SK-N-SH treated with all-trans-retinoic acid at 6 μM for 48 hours (cell line): ENCODE results near the gene WHRN.

ENCODE experiments used
- ATAC-seq: fragments of 200-7000 bp; cut with Tn5 transposase; 3 replicates; pipeline ENCODE4 v1.9.1; 2020; ENCODE audit warnings: mild to moderate bottlenecking, moderate library complexity
- BACH2 ChIP-seq: fragments of 250-450 bp; sonication (Bioruptor Pico); IDR thresholded peaks from 2 replicates; pipeline ENCODE4 v1.9.0; 2021; ENCODE audit warnings: mild to moderate bottlenecking, borderline replicate concordance
- CSDC2 ChIP-seq: fragments of 250-450 bp; sonication (Bioruptor Pico); IDR thresholded peaks from 2 replicates; pipeline ENCODE4 v1.5.0; 2020; ENCODE audit warnings: mild to moderate bottlenecking, moderate library complexity
- ESRRG ChIP-seq: fragments of 250-450 bp; sonication (Bioruptor Pico); IDR thresholded peaks from 2 replicates; pipeline ENCODE4 v1.6.1; 2021; ENCODE audit warnings: mild to moderate bottlenecking
- GLIS3 ChIP-seq: fragments of 250-450 bp; sonication (Bioruptor Pico); IDR thresholded peaks from 2 replicates; pipeline ENCODE4 v1.5.0; 2020; ENCODE audit warnings: mild to moderate bottlenecking, moderate library complexity
- ISL1 ChIP-seq: fragments of 250-450 bp; sonication (Bioruptor Pico); IDR thresholded peaks from 2 replicates; pipeline ENCODE4 v2.1.2; 2022; ENCODE audit warnings: mild to moderate bottlenecking, moderate library complexity
- OSR1 ChIP-seq: fragments of 250-450 bp; sonication (Bioruptor Pico); IDR thresholded peaks from 2 replicates; pipeline ENCODE4 v1.8.0; 2022; ENCODE audit warnings: moderate library complexity, mild to moderate bottlenecking, inconsistent platforms
- PPARA ChIP-seq: fragments of 250-450 bp; sonication (Bioruptor Pico); IDR thresholded peaks from 2 replicates; pipeline ENCODE4 v1.5.0; 2020; ENCODE audit warnings: mild to moderate bottlenecking, borderline replicate concordance
- RARB ChIP-seq: fragments of 250-450 bp; sonication (Bioruptor Pico); IDR thresholded peaks from 2 replicates; pipeline ENCODE4 v1.8.0; 2021; ENCODE audit warnings: mild to moderate bottlenecking, moderate library complexity
- TCF4 ChIP-seq: fragments of 250-450 bp; sonication (Bioruptor Pico); IDR thresholded peaks from 2 replicates; pipeline ENCODE4 v1.8.0; 2021; ENCODE audit warnings: mild to moderate bottlenecking, moderate library complexity, borderline replicate concordance
- TOX ChIP-seq: fragments of 250-450 bp; sonication (Bioruptor Pico); IDR thresholded peaks from 2 replicates; pipeline ENCODE4 v1.8.0; 2021; ENCODE audit warnings: mild to moderate bottlenecking, moderate library complexity, borderline replicate concordance
- ZC3H10 ChIP-seq: fragments of 250-450 bp; sonication (Bioruptor Pico); IDR thresholded peaks from 2 replicates; pipeline ENCODE4 v1.5.1; 2021; ENCODE audit warnings: mild to moderate bottlenecking, moderate library complexity
- ZFP3 ChIP-seq: fragments of 250-450 bp; sonication (Bioruptor Pico); IDR thresholded peaks from 2 replicates; pipeline ENCODE4 v1.5.0; 2020; ENCODE audit warnings: mild to moderate bottlenecking, moderate library complexity
- ZFP30 ChIP-seq: fragments of 450-650 bp; formaldehyde crosslinking; IDR thresholded peaks from 2 replicates; pipeline ENCODE4 v1.5.0; 2022; ENCODE audit warnings: mild to moderate bottlenecking, moderate library complexity
- ZNF565 ChIP-seq: fragments of 450-650 bp; formaldehyde crosslinking; conservative IDR thresholded peaks from 2 replicates; pipeline ENCODE4 v1.5.0; 2020; ENCODE audit warnings: low read depth, mild to moderate bottlenecking, moderate library complexity
- ZNF70 ChIP-seq: fragments of 450-650 bp; formaldehyde crosslinking; IDR thresholded peaks from 2 replicates; pipeline ENCODE4 v1.5.0; 2020; ENCODE audit warnings: mild to moderate bottlenecking, moderate library complexity
- ZNF8 ChIP-seq: fragments of 450-650 bp; formaldehyde crosslinking; IDR thresholded peaks from 2 replicates; pipeline ENCODE4 v1.5.0; 2020; ENCODE audit warnings: mild to moderate bottlenecking, moderate library complexity
- TF ChIP-seq, protein P1 (sequence below): fragments of 250-450 bp; sonication (Bioruptor Pico); IDR thresholded peaks from 2 replicates; pipeline ENCODE4 v1.8.0; 2021; ENCODE audit warnings: low read depth, mild to moderate bottlenecking, moderate library complexity, borderline replicate concordance
- TF ChIP-seq, protein P2 (sequence below): fragments of 250-450 bp; sonication (Bioruptor Pico); IDR thresholded peaks from 2 replicates; pipeline ENCODE4 v1.8.0; 2020; ENCODE audit warnings: mild to moderate bottlenecking, moderate library complexity, borderline replicate concordance
- TF ChIP-seq, protein P3 (sequence below): fragments of 250-450 bp; sonication (Bioruptor Pico); IDR thresholded peaks from 2 replicates; pipeline ENCODE4 v1.5.1; 2020; ENCODE audit warnings: low read depth, mild to moderate bottlenecking, moderate library complexity
- TF ChIP-seq, protein P4 (sequence below): fragments of 250-450 bp; sonication (Bioruptor Pico); IDR thresholded peaks from 2 replicates; pipeline ENCODE4 v1.5.0; 2020; ENCODE audit warnings: mild to moderate bottlenecking, moderate library complexity

The WHRN gene

DNA sequence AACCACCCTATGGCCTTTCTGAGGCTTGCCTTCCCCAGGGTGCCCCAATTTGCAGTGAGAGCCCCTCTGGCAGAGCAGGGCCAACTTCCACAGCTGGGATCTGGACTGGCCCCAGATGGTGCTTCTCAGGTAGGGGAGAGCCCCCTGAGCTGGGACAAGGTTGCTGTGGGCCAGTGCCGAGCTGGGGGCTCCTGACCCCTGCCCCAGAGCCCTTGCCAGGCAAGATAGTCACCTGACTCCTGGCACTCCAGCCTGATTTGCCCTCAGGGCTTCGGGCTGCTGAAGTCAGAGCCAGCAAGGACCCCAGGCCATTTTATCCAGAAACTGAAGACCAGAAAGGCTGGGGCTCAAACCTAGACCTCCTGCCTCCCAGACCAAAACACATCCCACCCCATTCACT is 84.1 kb downstream of the WHRN start:
- TF ChIP-seq BACH2 (CRISPR knock-in tag), result no peak
- TF ChIP-seq, protein P1, sequence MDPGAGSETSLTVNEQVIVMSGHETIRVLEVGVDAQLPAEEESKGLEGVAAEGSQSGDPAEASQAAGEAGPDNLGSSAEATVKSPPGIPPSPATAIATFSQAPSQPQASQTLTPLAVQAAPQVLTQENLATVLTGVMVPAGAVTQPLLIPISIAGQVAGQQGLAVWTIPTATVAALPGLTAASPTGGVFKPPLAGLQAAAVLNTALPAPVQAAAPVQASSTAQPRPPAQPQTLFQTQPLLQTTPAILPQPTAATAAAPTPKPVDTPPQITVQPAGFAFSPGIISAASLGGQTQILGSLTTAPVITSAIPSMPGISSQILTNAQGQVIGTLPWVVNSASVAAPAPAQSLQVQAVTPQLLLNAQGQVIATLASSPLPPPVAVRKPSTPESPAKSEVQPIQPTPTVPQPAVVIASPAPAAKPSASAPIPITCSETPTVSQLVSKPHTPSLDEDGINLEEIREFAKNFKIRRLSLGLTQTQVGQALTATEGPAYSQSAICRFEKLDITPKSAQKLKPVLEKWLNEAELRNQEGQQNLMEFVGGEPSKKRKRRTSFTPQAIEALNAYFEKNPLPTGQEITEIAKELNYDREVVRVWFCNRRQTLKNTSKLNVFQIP (CRISPR knock-in tag), result no peak
- TF ChIP-seq, protein P2, sequence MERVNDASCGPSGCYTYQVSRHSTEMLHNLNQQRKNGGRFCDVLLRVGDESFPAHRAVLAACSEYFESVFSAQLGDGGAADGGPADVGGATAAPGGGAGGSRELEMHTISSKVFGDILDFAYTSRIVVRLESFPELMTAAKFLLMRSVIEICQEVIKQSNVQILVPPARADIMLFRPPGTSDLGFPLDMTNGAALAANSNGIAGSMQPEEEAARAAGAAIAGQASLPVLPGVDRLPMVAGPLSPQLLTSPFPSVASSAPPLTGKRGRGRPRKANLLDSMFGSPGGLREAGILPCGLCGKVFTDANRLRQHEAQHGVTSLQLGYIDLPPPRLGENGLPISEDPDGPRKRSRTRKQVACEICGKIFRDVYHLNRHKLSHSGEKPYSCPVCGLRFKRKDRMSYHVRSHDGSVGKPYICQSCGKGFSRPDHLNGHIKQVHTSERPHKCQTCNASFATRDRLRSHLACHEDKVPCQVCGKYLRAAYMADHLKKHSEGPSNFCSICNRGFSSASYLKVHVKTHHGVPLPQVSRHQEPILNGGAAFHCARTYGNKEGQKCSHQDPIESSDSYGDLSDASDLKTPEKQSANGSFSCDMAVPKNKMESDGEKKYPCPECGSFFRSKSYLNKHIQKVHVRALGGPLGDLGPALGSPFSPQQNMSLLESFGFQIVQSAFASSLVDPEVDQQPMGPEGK (CRISPR knock-in tag), result no peak
- no peak for TF ChIP-seq CSDC2 (CRISPR knock-in tag)
- TF ChIP-seq ZC3H10, result no peak
- TF ChIP-seq, protein P3, sequence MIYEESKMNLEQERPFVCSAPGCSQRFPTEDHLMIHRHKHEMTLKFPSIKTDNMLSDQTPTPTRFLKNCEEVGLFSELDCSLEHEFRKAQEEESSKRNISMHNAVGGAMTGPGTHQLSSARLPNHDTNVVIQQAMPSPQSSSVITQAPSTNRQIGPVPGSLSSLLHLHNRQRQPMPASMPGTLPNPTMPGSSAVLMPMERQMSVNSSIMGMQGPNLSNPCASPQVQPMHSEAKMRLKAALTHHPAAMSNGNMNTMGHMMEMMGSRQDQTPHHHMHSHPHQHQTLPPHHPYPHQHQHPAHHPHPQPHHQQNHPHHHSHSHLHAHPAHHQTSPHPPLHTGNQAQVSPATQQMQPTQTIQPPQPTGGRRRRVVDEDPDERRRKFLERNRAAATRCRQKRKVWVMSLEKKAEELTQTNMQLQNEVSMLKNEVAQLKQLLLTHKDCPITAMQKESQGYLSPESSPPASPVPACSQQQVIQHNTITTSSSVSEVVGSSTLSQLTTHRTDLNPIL (CRISPR knock-in tag), result no peak
- TF ChIP-seq ZFP3 (CRISPR knock-in tag), result no peak
- ATAC-seq, result no peak

DNA sequence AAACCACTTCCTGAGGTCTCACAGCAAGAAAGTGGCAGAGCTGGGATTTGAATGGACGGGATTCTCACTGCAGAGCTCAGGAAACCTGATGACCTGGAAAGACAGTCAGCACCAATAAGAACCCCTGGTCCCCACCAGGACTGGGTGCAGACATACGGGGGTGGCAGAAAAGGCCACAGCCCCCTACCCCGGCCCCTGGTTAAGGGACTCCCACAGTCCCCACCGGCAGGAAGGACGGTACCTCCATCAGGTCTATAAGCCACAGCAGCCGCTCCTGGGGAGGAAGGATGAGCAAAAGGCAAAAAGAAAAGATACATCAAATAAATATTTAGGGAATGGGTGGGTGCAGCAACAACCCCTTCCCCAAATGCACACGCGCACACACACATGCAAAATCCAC is 85.5 kb downstream of the WHRN start:
- no peak for ATAC-seq
- TF ChIP-seq ISL1 (CRISPR knock-in tag) (no peak), TCF4 (CRISPR knock-in tag) (no peak), ZNF70 (CRISPR knock-in tag) (no peak), ZNF8 (CRISPR knock-in tag) (no peak), GLIS3 (no peak), ZFP30 (CRISPR knock-in tag) (no peak), ZC3H10 (no peak), ZNF565 (CRISPR knock-in tag) (no peak), RARB (CRISPR knock-in tag) (no peak), TOX (CRISPR knock-in tag) (no peak), PPARA (CRISPR knock-in tag) (no peak), ESRRG (CRISPR knock-in tag) (no peak), OSR1 (no peak), BACH2 (CRISPR knock-in tag) (no peak)
- TF ChIP-seq, protein P4, sequence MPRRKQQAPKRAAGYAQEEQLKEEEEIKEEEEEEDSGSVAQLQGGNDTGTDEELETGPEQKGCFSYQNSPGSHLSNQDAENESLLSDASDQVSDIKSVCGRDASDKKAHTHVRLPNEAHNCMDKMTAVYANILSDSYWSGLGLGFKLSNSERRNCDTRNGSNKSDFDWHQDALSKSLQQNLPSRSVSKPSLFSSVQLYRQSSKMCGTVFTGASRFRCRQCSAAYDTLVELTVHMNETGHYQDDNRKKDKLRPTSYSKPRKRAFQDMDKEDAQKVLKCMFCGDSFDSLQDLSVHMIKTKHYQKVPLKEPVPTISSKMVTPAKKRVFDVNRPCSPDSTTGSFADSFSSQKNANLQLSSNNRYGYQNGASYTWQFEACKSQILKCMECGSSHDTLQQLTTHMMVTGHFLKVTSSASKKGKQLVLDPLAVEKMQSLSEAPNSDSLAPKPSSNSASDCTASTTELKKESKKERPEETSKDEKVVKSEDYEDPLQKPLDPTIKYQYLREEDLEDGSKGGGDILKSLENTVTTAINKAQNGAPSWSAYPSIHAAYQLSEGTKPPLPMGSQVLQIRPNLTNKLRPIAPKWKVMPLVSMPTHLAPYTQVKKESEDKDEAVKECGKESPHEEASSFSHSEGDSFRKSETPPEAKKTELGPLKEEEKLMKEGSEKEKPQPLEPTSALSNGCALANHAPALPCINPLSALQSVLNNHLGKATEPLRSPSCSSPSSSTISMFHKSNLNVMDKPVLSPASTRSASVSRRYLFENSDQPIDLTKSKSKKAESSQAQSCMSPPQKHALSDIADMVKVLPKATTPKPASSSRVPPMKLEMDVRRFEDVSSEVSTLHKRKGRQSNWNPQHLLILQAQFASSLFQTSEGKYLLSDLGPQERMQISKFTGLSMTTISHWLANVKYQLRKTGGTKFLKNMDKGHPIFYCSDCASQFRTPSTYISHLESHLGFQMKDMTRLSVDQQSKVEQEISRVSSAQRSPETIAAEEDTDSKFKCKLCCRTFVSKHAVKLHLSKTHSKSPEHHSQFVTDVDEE (CRISPR knock-in tag), result no peak
- TF ChIP-seq, protein P1 (CRISPR knock-in tag), result no peak
- TF ChIP-seq, protein P3 (CRISPR knock-in tag), result no peak
- TF ChIP-seq, protein P2 (CRISPR knock-in tag), result no peak
